Naive B cell (primary cell): ENCODE data around the gene SLMAP. TPM values are rescaled to one million over a fixed set of nuclear protein-coding genes. Genes with fewer than 3 reads are reported as not detected.
A peak's percentile ranks its signal among the peaks of the same experiment; 100 is the strongest.

ENCODE experiments used
- ATAC-seq, 2 donors: fragments of 150-1000 bp; cut with Tn5 transposase; 2 replicates each; pipeline ENCODE4 v1.10.0; 2021; ENCODE audit warnings: low read depth in 2 of 2, mild to moderate bottlenecking in 2 of 2, moderate library complexity in 2 of 2
- DNase-seq: peaks from one replicate; pipeline ENCODE4 v3.0.0; 2022
- H3K27ac Mint-ChIP-seq, 6 donors: one replicate each; pipeline ENCODE4 v1.8.0; 2020 to 2022; ENCODE audit warnings: mild to moderate bottlenecking in 6 of 6, mixed read lengths in 6 of 6, moderate library complexity in 5 of 6, inconsistent platforms in 2 of 6
- H3K27me3 Mint-ChIP-seq, 3 donors: one replicate each; pipeline ENCODE4 v1.8.0; 2021 to 2022; ENCODE audit warnings: mixed read lengths in 3 of 3, mild to moderate bottlenecking in 1 of 3
- H3K36me3 Mint-ChIP-seq, 2 donors: one replicate each; pipeline ENCODE4 v1.8.0; 2020 to 2022; ENCODE audit warnings: mixed read lengths in 2 of 2, inconsistent platforms in 1 of 2, mild to moderate bottlenecking in 1 of 2
- H3K4me1 Mint-ChIP-seq, 3 donors: one replicate each; pipeline ENCODE4 v1.8.0; 2020 to 2022; ENCODE audit warnings: mixed read lengths in 3 of 3, inconsistent platforms in 1 of 3, mild to moderate bottlenecking in 1 of 3, moderate library complexity in 1 of 3
- H3K4me3 Mint-ChIP-seq, 8 donors: one replicate each; pipeline ENCODE4 v1.8.0; 2020 to 2022; ENCODE audit warnings: mild to moderate bottlenecking in 8 of 8, mixed read lengths in 8 of 8, moderate library complexity in 8 of 8, inconsistent platforms in 2 of 8
- H3K9me3 Mint-ChIP-seq, 7 donors: one replicate each; pipeline ENCODE4 v1.8.0; 2020 to 2022; ENCODE audit warnings: mixed read lengths in 7 of 7, mild to moderate bottlenecking in 5 of 7, inconsistent platforms in 2 of 7, moderate library complexity in 1 of 7
- polyA plus RNA-seq, 6 donors: library from polyadenylated mRNA; unstranded; fragments of 300-500 nt; fragmentation: Illumina TruSeq; gene quantifications; one replicate each; pipeline ENCODE4 v1.2.3, GENCODE V29; 2021; ENCODE audit warnings: low read depth in 6 of 6

The SLMAP gene
- polyA plus RNA-seq, 6 donors from 2014 or later: 13.2 to 26.2 (median 16.8) TPM

DNA sequence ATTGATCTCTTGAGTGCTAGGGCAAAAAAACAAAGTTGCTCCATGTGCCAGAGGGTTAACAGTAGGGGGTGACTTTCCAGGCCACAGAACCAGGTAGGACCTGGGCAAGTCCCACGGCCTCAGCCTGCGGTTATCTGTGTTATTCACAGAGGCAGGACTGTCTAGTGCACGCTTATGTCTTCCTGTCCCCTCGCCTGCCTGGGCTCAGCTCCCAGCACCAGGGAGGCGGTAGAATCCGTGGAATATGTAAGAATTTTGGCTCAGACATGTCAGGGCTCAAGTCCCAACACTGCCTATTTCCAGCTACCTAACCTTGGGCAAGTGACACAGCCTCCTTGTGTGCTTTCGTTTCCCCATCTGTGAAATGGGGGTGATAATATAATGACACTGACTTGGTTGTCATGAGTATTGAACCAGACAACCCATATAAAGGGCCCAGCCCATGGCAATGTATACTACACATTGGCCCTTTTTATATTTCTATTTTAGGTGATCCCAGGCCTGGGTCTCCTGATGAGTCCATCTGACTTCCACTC lies 207.8 kb downstream of the SLMAP start:
- Mint-ChIP-seq H3K9me3 (no peaks in the 10 kb centered on the region), H3K27ac (no peak overlapping the region), H3K4me1 (peaks cover 9 to 16% (median 14%) of the 10 kb centered on the region in 3 donors), H3K27me3 (no peaks in the 10 kb centered on the region), H3K4me3 (no peak overlapping the region), H3K36me3 (no peaks in the 10 kb centered on the region)
- no peak for DNase-seq
- ATAC-seq: no peak

GRCh38 chr3:57966829-57967228 lies 210.7 kb downstream of the SLMAP start:
- Mint-ChIP-seq H3K4me3 (no peak overlapping the region), H3K27ac (no peak overlapping the region), H3K4me1 (peaks cover 0 to 2% (median 0%) of the 10 kb centered on the region in 3 donors), H3K36me3 (no peaks in the 10 kb centered on the region), H3K9me3 (no peaks in the 10 kb centered on the region), H3K27me3 (peaks cover 0 to 2% (median 0%) of the 10 kb centered on the region in 3 donors)
- DNase-seq (no peak), ATAC-seq (no peak)

DNA sequence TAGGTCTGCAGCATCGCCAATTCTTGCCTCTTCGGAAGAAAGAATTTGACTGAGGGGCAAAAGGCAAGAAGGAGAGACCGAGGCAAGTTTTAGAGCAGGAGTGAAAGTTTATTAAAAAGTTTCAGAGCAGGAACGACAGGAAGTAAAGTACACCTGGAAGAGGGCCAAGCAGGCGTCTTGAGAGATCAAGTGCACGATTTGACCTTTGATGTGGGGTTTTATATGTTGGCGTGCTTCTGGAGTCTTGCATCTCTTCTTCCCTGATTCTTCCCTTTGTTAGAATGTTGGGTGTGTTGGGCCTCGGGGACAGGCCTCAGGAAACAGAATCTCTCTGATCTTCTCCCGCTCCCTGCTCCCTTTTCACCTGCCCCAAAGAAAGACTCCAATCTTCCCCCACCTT lies 211.5 kb downstream of the SLMAP start:
- no peaks in the 10 kb centered on the region for H3K9me3 Mint-ChIP-seq
- H3K36me3 Mint-ChIP-seq: no peaks in the 10 kb centered on the region
- no peak overlapping the region for H3K4me3 Mint-ChIP-seq
- H3K27me3 Mint-ChIP-seq: peaks cover 0 to 4% (median 0%) of the 10 kb centered on the region in 3 donors
- peaks cover 0 to 4% (median 0%) of the 10 kb centered on the region in 3 donors for H3K4me1 Mint-ChIP-seq
- ATAC-seq (no peak), DNase-seq (no peak)
- no peak overlapping the region for H3K27ac Mint-ChIP-seq

GRCh38 chr3:57968501-57968900 lies 212.4 kb downstream of the SLMAP start:
- Mint-ChIP-seq H3K4me1 (peaks cover 0 to 4% (median 0%) of the 10 kb centered on the region in 3 donors), H3K27me3 (peaks cover 0 to 4% (median 0%) of the 10 kb centered on the region in 3 donors), H3K9me3 (no peaks in the 10 kb centered on the region), H3K36me3 (no peaks in the 10 kb centered on the region), H3K27ac (no peak overlapping the region), H3K4me3 (no peak overlapping the region)
- DNase-seq: no peak
- ATAC-seq: no peak

- DNase-seq: no peak
- ATAC-seq: no peak
- Mint-ChIP-seq H3K4me3 (no peak overlapping the region), H3K36me3 (no peaks in the 10 kb centered on the region), H3K9me3 (no peaks in the 10 kb centered on the region), H3K27ac (peak overlapping the region in 1 of 6 donors; percentile 93), H3K4me1 (peaks cover 0 to 4% (median 0%) of the 10 kb centered on the region in 3 donors), H3K27me3 (peaks cover 0 to 6% (median 0%) of the 10 kb centered on the region in 3 donors)
These were observed 215.9 kb downstream of the SLMAP start for GRCh38 chr3:57971975-57972374.

DNA sequence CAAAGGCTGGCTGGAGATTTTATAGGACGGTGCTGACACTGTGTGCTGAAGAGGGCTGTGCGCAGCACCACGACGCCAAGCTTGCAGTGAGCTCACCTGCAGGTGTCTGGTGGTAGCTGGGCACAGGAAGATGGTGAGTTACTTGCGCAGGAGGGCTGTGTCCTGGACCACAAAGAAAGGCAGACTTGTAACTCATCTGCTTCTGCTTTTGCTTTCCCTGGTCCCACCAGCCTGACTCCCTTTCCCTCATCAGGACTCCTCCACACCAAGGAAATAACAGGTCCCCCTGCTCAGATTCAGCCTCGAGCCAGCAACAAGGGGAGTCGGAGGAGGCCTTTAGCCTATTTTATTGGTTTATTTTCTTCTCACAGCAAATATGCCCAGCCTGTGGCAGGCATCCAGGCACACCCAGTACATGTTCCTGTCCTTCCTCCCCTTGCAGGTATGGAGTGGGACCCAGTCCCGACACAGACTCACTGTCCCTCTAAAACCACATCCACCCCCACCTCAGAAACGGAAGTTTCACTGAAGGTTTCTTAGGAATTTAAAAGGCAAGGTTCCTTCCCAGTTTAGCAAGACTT lies 216.5 kb downstream of the SLMAP start:
- ATAC-seq: peak in 1 of 2 donors; percentile 28
- no peak overlapping the region for H3K27ac Mint-ChIP-seq
- DNase-seq: no peak
- H3K27me3 Mint-ChIP-seq: peaks cover 0 to 7% (median 0%) of the 10 kb centered on the region in 3 donors
- H3K4me3 Mint-ChIP-seq: peak overlapping the region in 1 of 8 donors; percentile 5
- H3K36me3 Mint-ChIP-seq: no peaks in the 10 kb centered on the region
- H3K9me3 Mint-ChIP-seq: no peaks in the 10 kb centered on the region
- H3K4me1 Mint-ChIP-seq: peaks cover 0 to 4% (median 0%) of the 10 kb centered on the region in 3 donors

DNA sequence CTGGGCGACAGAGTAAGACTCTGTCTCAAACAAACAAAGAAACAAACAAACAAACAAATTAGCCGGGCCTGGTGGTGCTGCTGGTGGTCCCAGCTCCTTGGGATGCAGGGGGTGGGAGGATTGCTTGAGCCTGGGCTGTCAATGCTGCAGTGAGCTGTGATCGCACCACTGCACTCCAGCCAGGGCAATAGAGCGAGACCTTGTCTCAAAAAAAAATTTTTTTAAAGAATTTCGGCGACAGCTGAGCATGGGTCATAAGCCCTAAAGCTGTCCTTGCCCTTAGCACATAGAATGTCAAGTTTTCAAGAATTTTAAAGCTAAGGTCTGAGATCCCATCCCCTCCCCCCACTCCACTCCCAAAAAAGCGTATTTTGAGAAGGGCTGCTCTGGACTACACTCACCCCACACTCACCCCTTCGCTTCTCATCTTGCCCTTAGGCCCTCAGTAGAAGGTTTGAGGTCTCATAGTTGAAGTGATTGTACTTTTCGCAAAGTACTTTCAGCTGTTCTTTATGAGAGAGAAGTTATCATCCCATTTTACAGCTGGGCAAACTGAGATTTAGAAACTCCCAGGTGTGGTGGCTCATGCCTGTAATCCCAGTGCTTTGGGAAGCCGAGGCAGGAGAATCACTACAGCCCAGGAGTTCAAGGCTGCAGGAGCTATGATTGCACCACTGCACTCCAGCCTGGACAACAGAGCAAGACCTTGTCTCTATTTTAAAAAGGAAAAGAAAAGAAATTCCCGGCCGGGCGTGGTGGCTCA lies 217.8 kb downstream of the SLMAP start:
- H3K9me3 Mint-ChIP-seq: no peaks in the 10 kb centered on the region
- ATAC-seq: no peak
- no peak overlapping the region for H3K4me3 Mint-ChIP-seq
- peaks cover 0 to 4% (median 0%) of the 10 kb centered on the region in 3 donors for H3K4me1 Mint-ChIP-seq
- no peaks in the 10 kb centered on the region for H3K36me3 Mint-ChIP-seq
- peaks cover 0 to 7% (median 0%) of the 10 kb centered on the region in 3 donors for H3K27me3 Mint-ChIP-seq
- no peak for DNase-seq
- H3K27ac Mint-ChIP-seq: no peak overlapping the region

- no peak for DNase-seq
- peak overlapping the region in 2 of 6 donors; percentile 3 to 43 for H3K27ac Mint-ChIP-seq
These were observed 218.8 kb downstream of the SLMAP start for GRCh38 chr3:57974796-57975388.

GRCh38 chr3:57977818-57978235 lies 221.7 kb downstream of the SLMAP start:
- no peak for DNase-seq
- no peak for ATAC-seq

More at GRCh38 chr3:57974796-57975388, 218.8 kb downstream of the SLMAP start:
- Mint-ChIP-seq H3K4me3 (peak overlapping the region in 1 of 8 donors; percentile 35), H3K27me3 (peaks cover 0 to 10% (median 0%) of the 10 kb centered on the region in 3 donors), H3K36me3 (no peaks in the 10 kb centered on the region), H3K4me1 (peaks cover 0 to 4% (median 0%) of the 10 kb centered on the region in 3 donors), H3K9me3 (no peaks in the 10 kb centered on the region)
- ATAC-seq: no peak

GRCh38 chr3:57978316-57978715 lies 222.2 kb downstream of the SLMAP start:
- Mint-ChIP-seq H3K9me3 (no peaks in the 10 kb centered on the region), H3K4me1 (peaks cover 12 to 23% (median 13%) of the 10 kb centered on the region in 3 donors), H3K27me3 (peaks cover 10 to 19% (median 11%) of the 10 kb centered on the region in 3 donors), H3K36me3 (no peaks in the 10 kb centered on the region), H3K27ac (no peak overlapping the region), H3K4me3 (no peak overlapping the region)
- ATAC-seq: no peak
- DNase-seq: no peak

More at GRCh38 chr3:57977818-57978235, 221.7 kb downstream of the SLMAP start:
- peak overlapping the region in 1 of 8 donors; percentile 49 for H3K4me3 Mint-ChIP-seq
- H3K4me1 Mint-ChIP-seq: peaks cover 7 to 18% (median 10%) of the 10 kb centered on the region in 3 donors
- no peaks in the 10 kb centered on the region for H3K36me3 Mint-ChIP-seq
- peaks cover 5 to 16% (median 11%) of the 10 kb centered on the region in 3 donors for H3K27me3 Mint-ChIP-seq
- H3K27ac Mint-ChIP-seq: no peak overlapping the region
- H3K9me3 Mint-ChIP-seq: no peaks in the 10 kb centered on the region

Other genes with a start within 250 kb of the SLMAP start
- gene DNAH12, start 212.0 kb upstream of the SLMAP start, polyA plus RNA-seq: under 1 TPM in 2 of 6 donors, not detected in 4; 0.11 to 0.71 TPM
- 10 to 100 TPM in 5 of 6 donors, 1 to 10 TPM in 1; 9.5 to 16.1 (median 12.5) TPM for gene PDE12, start 200.0 kb upstream of the SLMAP start, polyA plus RNA-seq
- gene ARF4, start 159.0 kb upstream of the SLMAP start, polyA plus RNA-seq: 100 to 1,000 TPM; 106 to 153 (median 133) TPM
- 10 to 100 TPM; 15.2 to 31.6 (median 27.1) TPM for gene DENND6A, start 63.2 kb upstream of the SLMAP start, polyA plus RNA-seq